IMR-90 (cell line): Measurements from ENCODE around the gene GREB1L. TPM values are rescaled to one million over a fixed set of nuclear protein-coding genes. Genes with fewer than 3 reads are reported as not detected.

ENCODE experiments used
- ATAC-seq: fragments of 200-7000 bp; cut with Tn5 transposase; 2 replicates; pipeline ENCODE4 v1.9.1; 2020; ENCODE audit warnings: low read depth, mild to moderate bottlenecking, moderate library complexity
- BruUV-seq: library from RNA; stranded (reverse); fragments of 400-500 nt; replicated peaks from 2 replicates; lab custom pipeline; 2021; lab: Mats Ljungman, UMichigan
- CTCF ChIA-PET: fragments of 300-600 bp; formaldehyde crosslinking; extraction: SDS; loops from one replicate; lab custom pipeline; 2021; ENCODE audit warnings: antibody characterized with exemption; lab: Yijun Ruan, JAX
- POLR2A ChIA-PET: fragments of 300-600 bp; sonication (Branson Sonifier 250); formaldehyde crosslinking; loops from one replicate; lab custom pipeline; 2022; ENCODE audit warnings: antibody characterized with exemption; ENCODE audit not compliant: unreplicated experiment; lab: Charles Lee
- DNase-seq: peaks from one replicate; pipeline ENCODE4 v3.0.0; 2013
- H2AFZ ChIP-seq: replicated peaks from 2 replicates; pipeline ENCODE3; 2013; ENCODE audit warnings: low read length, mild to moderate bottlenecking; ENCODE audit not compliant: poor library complexity
- H2AK5ac ChIP-seq: 2 replicates; pipeline ENCODE4 v1.6.1; 2013; ENCODE audit warnings: low read depth, low read length, inconsistent platforms
- H2AK9ac ChIP-seq: replicated peaks from 2 replicates; pipeline ENCODE3; 2013; ENCODE audit warnings: mild to moderate bottlenecking, low read depth, low read length, moderate library complexity; ENCODE audit not compliant: poor library complexity
- H2BK120ac ChIP-seq: 2 replicates; pipeline ENCODE4 v1.6.1; 2013; ENCODE audit warnings: low read depth, low read length, inconsistent platforms
- H2BK15ac ChIP-seq: 3 replicates; pipeline ENCODE4 v1.6.1; 2013; ENCODE audit warnings: low read depth, low read length, inconsistent platforms
- H2BK20ac ChIP-seq: 2 replicates; pipeline ENCODE4 v1.6.1; 2013; ENCODE audit warnings: low read depth, mild to moderate bottlenecking, inconsistent platforms, low read length, moderate library complexity
- H2BK5ac ChIP-seq: 2 replicates; pipeline ENCODE4 v1.6.1; 2013; ENCODE audit warnings: mild to moderate bottlenecking, low read depth, low read length, inconsistent platforms; ENCODE audit not compliant: poor library complexity, severe bottlenecking
- H3K14ac ChIP-seq: replicated peaks from 2 replicates; pipeline ENCODE4 v1.6.1; 2013; ENCODE audit warnings: low read depth, low read length, inconsistent platforms
- H3K18ac ChIP-seq: 2 replicates; pipeline ENCODE4 v1.6.1; 2013; ENCODE audit warnings: low read depth, low read length, control low read depth
- H3K23ac ChIP-seq: 2 replicates; pipeline ENCODE4 v1.6.1; 2013; ENCODE audit warnings: low read depth, low read length, inconsistent platforms
- H3K27ac ChIP-seq: 2 replicates; pipeline ENCODE4 v1.5.1; 2013; ENCODE audit warnings: mild to moderate bottlenecking, control low read depth, low read length; ENCODE audit not compliant: insufficient read depth
- H3K27me3 ChIP-seq: 2 replicates; pipeline ENCODE4 v1.6.1; 2013; ENCODE audit warnings: low read length; ENCODE audit not compliant: control insufficient read depth, insufficient read depth
- H3K36me3 ChIP-seq: 2 replicates; pipeline ENCODE4 v1.6.1; 2013; ENCODE audit warnings: low read length, mixed read lengths; ENCODE audit not compliant: control insufficient read depth, insufficient read depth
- H3K4ac ChIP-seq: 2 replicates; pipeline ENCODE4 v1.6.1; 2013; ENCODE audit warnings: low read depth, low read length, inconsistent platforms
- H3K4me1 ChIP-seq: 2 replicates; pipeline ENCODE4 v1.6.1; 2013; ENCODE audit warnings: low read length, mixed read lengths; ENCODE audit not compliant: control insufficient read depth, insufficient read depth
- H3K4me2 ChIP-seq: 2 replicates; pipeline ENCODE4 v1.6.1; 2013; ENCODE audit warnings: low read depth, mild to moderate bottlenecking, control low read depth, low read length, moderate library complexity
- H3K4me3 ChIP-seq: 2 replicates; pipeline ENCODE4 v1.5.1; 2013; ENCODE audit warnings: low read depth, mild to moderate bottlenecking, control low read depth, low read length, moderate library complexity; ENCODE audit not compliant: insufficient read depth
- H3K56ac ChIP-seq: 2 replicates; pipeline ENCODE4 v1.6.1; 2013; ENCODE audit warnings: low read length, inconsistent platforms; ENCODE audit not compliant: insufficient read depth; ENCODE audit errors: extremely low read depth
- H3K79me1 ChIP-seq, 2 experiments: 2 replicates each; pipeline ENCODE4 v1.6.1; 2013; ENCODE audit warnings: low read length in 2 of 2, inconsistent platforms in 1 of 2, low read depth in 1 of 2
- H3K9ac ChIP-seq: 2 replicates; pipeline ENCODE4 v1.6.1; 2013; ENCODE audit warnings: low read depth, low read length, control low read depth
- H3K9me1 ChIP-seq: 2 replicates; pipeline ENCODE4 v1.6.1; 2013; ENCODE audit warnings: low read length, inconsistent platforms; ENCODE audit not compliant: insufficient read depth
- H3K9me3 ChIP-seq: 2 replicates; pipeline ENCODE4 v1.6.1; 2013; ENCODE audit warnings: low read length; ENCODE audit not compliant: control insufficient read depth, insufficient read depth
- H4K20me1 ChIP-seq: 2 replicates; pipeline ENCODE4 v1.6.1; 2013; ENCODE audit warnings: low read length, inconsistent platforms; ENCODE audit not compliant: insufficient read depth
- H4K5ac ChIP-seq: 2 replicates; pipeline ENCODE4 v1.6.1; 2013; ENCODE audit warnings: mild to moderate bottlenecking, low read depth, low read length, control low read depth
- H4K8ac ChIP-seq, 2 experiments: 2 replicates each; pipeline ENCODE4 v1.6.1; 2013; ENCODE audit warnings: low read depth in 2 of 2, low read length in 2 of 2, control low read depth in 1 of 2, inconsistent platforms in 1 of 2
- H4K91ac ChIP-seq: 2 replicates; pipeline ENCODE4 v1.6.1; 2013; ENCODE audit warnings: low read depth, low read length, inconsistent platforms; ENCODE audit not compliant: insufficient read depth
- CHD1 ChIP-seq: IDR thresholded peaks from 2 replicates; pipeline ENCODE4 v1.6.1; 2012; ENCODE audit warnings: low read depth, low read length, improper control_type of control experiment
- FOS ChIP-seq: fragments of 150-350 bp; IDR thresholded peaks from 2 replicates; pipeline ENCODE4 v1.6.1; 2016; ENCODE audit warnings: low read depth, low read length
- MAFK ChIP-seq: IDR thresholded peaks from 2 replicates; pipeline ENCODE4 v1.6.1; 2012; ENCODE audit warnings: low read depth, low read length, improper control_type of control experiment
- MAZ ChIP-seq: IDR thresholded peaks from 2 replicates; pipeline ENCODE4 v1.6.1; 2012; ENCODE audit warnings: low read depth, mild to moderate bottlenecking, low read length, improper control_type of control experiment, moderate library complexity, borderline replicate concordance
- MXI1 ChIP-seq: IDR thresholded peaks from 2 replicates; pipeline ENCODE4 v1.6.1; 2012; ENCODE audit warnings: low read depth, mild to moderate bottlenecking, low read length, moderate library complexity, borderline replicate concordance
- NFE2L2 ChIP-seq: fragments of 150-350 bp; IDR thresholded peaks from 2 replicates; pipeline ENCODE4 v1.6.1; 2016; ENCODE audit warnings: low read depth, mild to moderate bottlenecking, low read length
- RAD21 ChIP-seq: IDR thresholded peaks from 2 replicates; pipeline ENCODE4 v1.6.1; 2012; ENCODE audit warnings: low read length, improper control_type of control experiment
- RCOR1 ChIP-seq: IDR thresholded peaks from 2 replicates; pipeline ENCODE4 v1.6.1; 2012; ENCODE audit warnings: mild to moderate bottlenecking, low read length, improper control_type of control experiment; ENCODE audit not compliant: insufficient replicate concordance
- RFX5 ChIP-seq: IDR thresholded peaks from 2 replicates; pipeline ENCODE4 v1.8.0; 2012; ENCODE audit warnings: low read depth, mild to moderate bottlenecking, low read length, moderate library complexity
- WGBS, 2 experiments: methylation state at CpG; one replicate each; pipeline versions ENCODE4 v1.1.5 to v1.1.7; 2013; ENCODE audit warnings: missing lambda C conversion rate in 2 of 2; ENCODE audit not compliant: insufficient read length in 1 of 2; ENCODE audit errors: extremely low coverage in 2 of 2; 5-methylcytosine and 5-hydroxymethylcytosine counted together
- dilution Hi-C: fragments of 300-500 bp; cut with HindIII; formaldehyde crosslinking; loops from one replicate; pipeline ENCODE4 v1.14.3; 2018; ENCODE audit warnings: low sequenced_read_pairs; ENCODE audit not compliant: unreplicated experiment
- in situ Hi-C: fragments of 300-500 bp; cut with MboI; formaldehyde crosslinking; loops from 3 replicates; pipeline ENCODE4 v1.14.3; 2019; ENCODE audit warnings: low sequenced_read_pairs, inconsistent platforms, mixed read lengths
- intact Hi-C: fragments of 100-400 bp; cut with micrococcal nuclease; formaldehyde crosslinking; loops from 2 replicates; pipeline ENCODE4 v1.10.0; 2022
- polyA plus RNA-seq, 3 experiments: library from polyadenylated mRNA; depleted of rRNA; stranded (reverse); fragments of >200 nt; gene quantifications; 2 replicates each; pipeline ENCODE4 v1.2.3, GENCODE V29; 2012; ENCODE audit warnings: low replicate concordance in 1 of 3
- total RNA-seq: library from RNA; depleted of rRNA; stranded (reverse); fragments of >200 nt; gene quantifications from 2 replicates; pipeline ENCODE4 v1.2.3, GENCODE V29; 2012
- TF ChIP-seq, protein P1 (sequence below): conservative IDR thresholded peaks from 2 replicates; pipeline ENCODE4 v1.5.1; 2012; ENCODE audit warnings: mild to moderate bottlenecking, low read depth, low read length, improper control_type of control experiment
- TF ChIP-seq, protein P2 (sequence below): fragments of 150-350 bp; IDR thresholded peaks from 2 replicates; pipeline ENCODE4 v1.6.1; 2016; ENCODE audit warnings: low read depth, mild to moderate bottlenecking, low read length, moderate library complexity, borderline replicate concordance

Gene GREB1L
- total and polyA plus RNA-seq, 2 of the 4 experiments (the other 2 are of a cell fraction), result under 0.01 to 0.02 TPM

DNA sequence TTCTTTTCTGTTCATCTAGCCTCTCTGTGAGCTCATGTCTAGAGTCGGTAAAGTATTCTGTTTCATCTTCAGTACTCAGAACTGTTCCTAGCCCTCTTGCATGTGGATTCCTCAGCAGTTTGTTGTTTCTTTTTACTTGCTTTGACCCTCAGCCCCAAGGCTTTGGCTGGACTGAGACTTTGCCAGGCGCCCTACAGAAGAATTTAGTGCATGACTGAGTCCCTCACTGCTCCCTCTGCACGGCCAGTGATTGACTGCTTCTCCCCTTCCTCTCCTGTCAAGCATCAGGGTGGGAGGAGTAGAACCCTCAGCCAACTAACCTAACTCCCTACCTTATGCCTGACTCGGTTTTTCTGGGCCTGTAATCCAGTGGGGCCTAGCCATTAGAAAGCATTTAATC lies 248.7 kb downstream of the GREB1L start:
- dilution Hi-C loops, result no loop called here
- intact Hi-C loops, result no loop called here
- H4K5ac ChIP-seq, result no peak overlapping the region
- ChIA-PET CTCF (no interaction called here), POLR2A (no interaction called here)
- ATAC-seq (peak; percentile 51), DNase-seq (peak; percentile 7)
- no peak overlapping the region for H4K8ac ChIP-seq
- no peak overlapping the region for H2BK120ac ChIP-seq
- BruUV-seq, result no TSS peak
- no peak overlapping the region for H3K4me3 ChIP-seq
- H3K36me3 ChIP-seq, result no peaks in the 10 kb centered on the region
- no peak overlapping the region for H3K18ac ChIP-seq
- H3K4me1 ChIP-seq, result no peaks in the 10 kb centered on the region
- H3K27me3 ChIP-seq, result no peaks in the 10 kb centered on the region; the same call in 1 of the 2 replicates
- no peak overlapping the region for H3K9ac ChIP-seq
- TF ChIP-seq MAFK (no peak), MAZ (no peak), RFX5 (no peak), CHD1 (no peak), FOS (no peak), NFE2L2 (no peak), MXI1 (no peak), RCOR1 (no peak), RAD21 (no peak)
- TF ChIP-seq, protein P1, sequence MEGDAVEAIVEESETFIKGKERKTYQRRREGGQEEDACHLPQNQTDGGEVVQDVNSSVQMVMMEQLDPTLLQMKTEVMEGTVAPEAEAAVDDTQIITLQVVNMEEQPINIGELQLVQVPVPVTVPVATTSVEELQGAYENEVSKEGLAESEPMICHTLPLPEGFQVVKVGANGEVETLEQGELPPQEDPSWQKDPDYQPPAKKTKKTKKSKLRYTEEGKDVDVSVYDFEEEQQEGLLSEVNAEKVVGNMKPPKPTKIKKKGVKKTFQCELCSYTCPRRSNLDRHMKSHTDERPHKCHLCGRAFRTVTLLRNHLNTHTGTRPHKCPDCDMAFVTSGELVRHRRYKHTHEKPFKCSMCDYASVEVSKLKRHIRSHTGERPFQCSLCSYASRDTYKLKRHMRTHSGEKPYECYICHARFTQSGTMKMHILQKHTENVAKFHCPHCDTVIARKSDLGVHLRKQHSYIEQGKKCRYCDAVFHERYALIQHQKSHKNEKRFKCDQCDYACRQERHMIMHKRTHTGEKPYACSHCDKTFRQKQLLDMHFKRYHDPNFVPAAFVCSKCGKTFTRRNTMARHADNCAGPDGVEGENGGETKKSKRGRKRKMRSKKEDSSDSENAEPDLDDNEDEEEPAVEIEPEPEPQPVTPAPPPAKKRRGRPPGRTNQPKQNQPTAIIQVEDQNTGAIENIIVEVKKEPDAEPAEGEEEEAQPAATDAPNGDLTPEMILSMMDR, result no peak
- TF ChIP-seq, protein P2, sequence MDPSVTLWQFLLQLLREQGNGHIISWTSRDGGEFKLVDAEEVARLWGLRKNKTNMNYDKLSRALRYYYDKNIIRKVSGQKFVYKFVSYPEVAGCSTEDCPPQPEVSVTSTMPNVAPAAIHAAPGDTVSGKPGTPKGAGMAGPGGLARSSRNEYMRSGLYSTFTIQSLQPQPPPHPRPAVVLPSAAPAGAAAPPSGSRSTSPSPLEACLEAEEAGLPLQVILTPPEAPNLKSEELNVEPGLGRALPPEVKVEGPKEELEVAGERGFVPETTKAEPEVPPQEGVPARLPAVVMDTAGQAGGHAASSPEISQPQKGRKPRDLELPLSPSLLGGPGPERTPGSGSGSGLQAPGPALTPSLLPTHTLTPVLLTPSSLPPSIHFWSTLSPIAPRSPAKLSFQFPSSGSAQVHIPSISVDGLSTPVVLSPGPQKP, result no peak
- H3K79me1 ChIP-seq, result no peaks in the 10 kb centered on the region
- H2AK5ac ChIP-seq, result no peak overlapping the region
- H3K4me2 ChIP-seq, result no peak overlapping the region
- no peak overlapping the region for H2AFZ ChIP-seq
- H4K20me1 ChIP-seq, result no peaks in the 10 kb centered on the region
- no peaks in the 10 kb centered on the region for H3K9me3 ChIP-seq
- in situ Hi-C loops, result loop anchor here (25.0 kb wide), 1 partner anchor 472 kb away; no protein-coding TSS in a partner anchor
- no peak overlapping the region for H2BK15ac ChIP-seq
- no peak overlapping the region for H3K23ac ChIP-seq
- 67% methylated on average over 1 of the region's 4 CpGs; no CpG with 5 or more reads in 1 of the 2 experiments for WGBS, 2 experiments
- no peak overlapping the region for H3K56ac ChIP-seq
- no peak overlapping the region for H3K27ac ChIP-seq
- H2AK9ac ChIP-seq, result no peak overlapping the region
- H3K4ac ChIP-seq, result no peak overlapping the region
- H2BK5ac ChIP-seq, result no peak overlapping the region
- no peak overlapping the region for H2BK20ac ChIP-seq
- H4K91ac ChIP-seq, result no peak overlapping the region
- no peaks in the 10 kb centered on the region for H3K9me1 ChIP-seq
- H3K14ac ChIP-seq, result no peak overlapping the region
